GM12874 (cell line): ENCODE results near the gene EMC7.

Experiments
- TF ChIP-seq, protein P1 (sequence below): IDR thresholded peaks from 2 replicates; pipeline ENCODE4 v1.5.1; 2011; ENCODE audit warnings: low read depth, mild to moderate bottlenecking, control low read depth, low read length, moderate library complexity; ENCODE audit not compliant: insufficient read depth

Gene EMC7

DNA sequence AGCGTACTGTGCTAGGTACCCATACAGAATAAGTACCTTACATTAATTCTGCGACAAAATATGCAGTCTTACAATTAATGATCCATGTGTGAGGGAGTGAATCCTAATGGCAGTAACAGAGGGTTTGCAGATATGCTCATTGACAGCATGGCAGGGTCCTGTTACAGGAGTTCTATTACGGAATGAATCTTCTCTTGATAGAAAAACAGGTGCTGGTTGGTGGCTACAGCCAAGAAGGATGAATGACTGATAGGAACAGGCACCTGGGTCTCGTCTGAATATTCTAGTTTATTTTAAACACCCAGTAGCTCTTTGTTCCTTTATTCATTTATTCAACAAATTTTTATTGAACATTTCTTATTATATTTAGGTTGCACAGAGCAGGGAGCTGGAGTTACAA is 23.0 kb upstream of the EMC7 start:
- TF ChIP-seq, protein P1, sequence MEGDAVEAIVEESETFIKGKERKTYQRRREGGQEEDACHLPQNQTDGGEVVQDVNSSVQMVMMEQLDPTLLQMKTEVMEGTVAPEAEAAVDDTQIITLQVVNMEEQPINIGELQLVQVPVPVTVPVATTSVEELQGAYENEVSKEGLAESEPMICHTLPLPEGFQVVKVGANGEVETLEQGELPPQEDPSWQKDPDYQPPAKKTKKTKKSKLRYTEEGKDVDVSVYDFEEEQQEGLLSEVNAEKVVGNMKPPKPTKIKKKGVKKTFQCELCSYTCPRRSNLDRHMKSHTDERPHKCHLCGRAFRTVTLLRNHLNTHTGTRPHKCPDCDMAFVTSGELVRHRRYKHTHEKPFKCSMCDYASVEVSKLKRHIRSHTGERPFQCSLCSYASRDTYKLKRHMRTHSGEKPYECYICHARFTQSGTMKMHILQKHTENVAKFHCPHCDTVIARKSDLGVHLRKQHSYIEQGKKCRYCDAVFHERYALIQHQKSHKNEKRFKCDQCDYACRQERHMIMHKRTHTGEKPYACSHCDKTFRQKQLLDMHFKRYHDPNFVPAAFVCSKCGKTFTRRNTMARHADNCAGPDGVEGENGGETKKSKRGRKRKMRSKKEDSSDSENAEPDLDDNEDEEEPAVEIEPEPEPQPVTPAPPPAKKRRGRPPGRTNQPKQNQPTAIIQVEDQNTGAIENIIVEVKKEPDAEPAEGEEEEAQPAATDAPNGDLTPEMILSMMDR: no peak

DNA sequence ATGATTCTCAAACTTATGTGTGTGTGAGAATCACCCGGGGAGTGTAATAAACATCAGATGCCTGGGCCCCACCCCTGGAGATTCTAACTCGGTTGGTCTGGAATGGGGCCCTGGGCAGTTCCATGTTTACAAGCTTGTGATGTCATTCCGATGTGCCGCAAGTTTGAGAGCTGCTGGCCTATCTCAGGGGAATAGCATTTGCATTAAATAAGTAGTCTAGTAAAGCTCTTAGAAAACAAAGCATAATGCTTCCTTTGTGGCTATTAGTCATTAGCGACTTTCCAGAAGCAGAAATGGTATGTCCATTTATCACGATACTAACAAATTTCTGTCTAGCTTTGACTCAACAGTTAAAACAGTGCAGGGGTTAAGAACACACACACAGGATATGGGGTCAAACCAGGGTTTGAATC is 21.1 kb upstream of the EMC7 start:
- TF ChIP-seq, protein P1: no peak

GRCh38 chr15:34119291-34119690 is 17.6 kb upstream of the EMC7 start:
- TF ChIP-seq, protein P1: no peak

DNA sequence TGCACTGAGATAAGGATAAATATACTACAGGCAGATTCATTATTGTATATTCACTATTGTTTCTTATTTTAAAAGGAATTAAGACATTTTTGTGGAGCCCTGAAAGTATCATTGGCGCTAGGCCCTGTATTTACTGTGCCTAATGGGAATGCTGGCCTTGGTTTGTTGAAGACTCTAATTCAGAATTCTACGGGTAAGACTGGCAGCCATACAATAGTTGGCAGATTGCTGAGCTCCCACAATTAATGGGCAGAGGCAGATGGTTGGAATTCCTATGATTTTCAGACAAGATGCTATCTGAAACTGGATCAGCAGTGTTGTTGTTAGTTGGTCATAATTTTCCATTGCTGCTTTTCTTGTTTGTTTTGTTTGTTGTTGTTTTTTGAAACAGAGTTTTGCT is 15.0 kb upstream of the EMC7 start:
- TF ChIP-seq, protein P1: no peak

DNA sequence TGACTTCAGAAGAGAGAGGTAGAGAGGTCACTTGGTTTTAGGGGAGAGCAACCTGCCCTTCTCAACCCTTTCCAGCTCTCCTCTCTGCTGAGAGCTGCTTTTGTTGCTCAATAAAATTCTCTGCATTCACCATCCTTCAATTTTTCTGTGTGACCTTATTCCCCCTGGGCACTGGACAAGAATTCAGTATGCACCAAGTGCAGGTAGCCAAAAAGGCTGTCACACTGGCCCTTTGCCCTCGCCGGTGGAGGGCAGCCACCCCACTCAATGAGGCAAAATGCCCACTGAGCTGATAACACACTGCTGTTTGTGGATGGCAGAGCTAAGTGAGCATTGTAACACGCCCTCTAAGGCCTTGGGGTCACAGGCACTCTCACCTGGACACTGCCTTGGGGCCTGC is 13.1 kb upstream of the EMC7 start:
- TF ChIP-seq, protein P1: no peak

GRCh38 chr15:34114215-34114614 is 12.6 kb upstream of the EMC7 start:
- TF ChIP-seq, protein P1: no peak

GRCh38 chr15:34111488-34111887 is 9.8 kb upstream of the EMC7 start:
- TF ChIP-seq, protein P1: no peak
